HCT116 (cell line): ENCODE measurements around the gene ZBTB42.

ENCODE experiments used
- EZH2 ChIP-seq: fragments of 200-600 bp; sonication (generic); IDR thresholded peaks from 2 replicates; pipeline ENCODE4 v1.6.1; 2017; ENCODE audit warnings: antibody characterized with exemption, mixed run types
- POLR2A ChIP-seq: IDR thresholded peaks from 2 replicates; pipeline ENCODE4 v1.7.0; 2011; ENCODE audit warnings: borderline replicate concordance; ENCODE audit not compliant: insufficient read depth, insufficient read length; ENCODE audit errors: extremely low read depth
- SIN3A ChIP-seq: IDR thresholded peaks from 2 replicates; pipeline ENCODE4 v1.6.1; 2012; ENCODE audit warnings: low read depth
- SRF ChIP-seq: IDR thresholded peaks from 2 replicates; pipeline ENCODE4 v1.6.1; 2012; ENCODE audit warnings: low read depth
- TF ChIP-seq, protein P1 (sequence below), 3 experiments: fragments of 200-600 bp in 1 of 3; sonication (generic) in 1 of 3; IDR thresholded peaks in 2 of 3; conservative IDR thresholded peaks in 1 of 3; 2 replicates each; pipeline ENCODE4 v1.5.1; 2012 to 2017; ENCODE audit warnings: low read depth in 2 of 3, low read length in 2 of 3, antibody characterized with exemption in 1 of 3, borderline replicate concordance in 1 of 3, control low read depth in 1 of 3, mild to moderate bottlenecking in 1 of 3, mixed read lengths in 1 of 3, mixed run types in 1 of 3, moderate library complexity in 1 of 3; ENCODE audit not compliant: insufficient read depth in 1 of 3
- TF ChIP-seq, protein P2 (sequence below): IDR thresholded peaks from 2 replicates; pipeline ENCODE4 v1.6.1; 2012; ENCODE audit warnings: low read depth
- TF ChIP-seq, protein P3 (sequence below): IDR thresholded peaks from 2 replicates; pipeline ENCODE4 v1.6.1; 2012

DNA sequence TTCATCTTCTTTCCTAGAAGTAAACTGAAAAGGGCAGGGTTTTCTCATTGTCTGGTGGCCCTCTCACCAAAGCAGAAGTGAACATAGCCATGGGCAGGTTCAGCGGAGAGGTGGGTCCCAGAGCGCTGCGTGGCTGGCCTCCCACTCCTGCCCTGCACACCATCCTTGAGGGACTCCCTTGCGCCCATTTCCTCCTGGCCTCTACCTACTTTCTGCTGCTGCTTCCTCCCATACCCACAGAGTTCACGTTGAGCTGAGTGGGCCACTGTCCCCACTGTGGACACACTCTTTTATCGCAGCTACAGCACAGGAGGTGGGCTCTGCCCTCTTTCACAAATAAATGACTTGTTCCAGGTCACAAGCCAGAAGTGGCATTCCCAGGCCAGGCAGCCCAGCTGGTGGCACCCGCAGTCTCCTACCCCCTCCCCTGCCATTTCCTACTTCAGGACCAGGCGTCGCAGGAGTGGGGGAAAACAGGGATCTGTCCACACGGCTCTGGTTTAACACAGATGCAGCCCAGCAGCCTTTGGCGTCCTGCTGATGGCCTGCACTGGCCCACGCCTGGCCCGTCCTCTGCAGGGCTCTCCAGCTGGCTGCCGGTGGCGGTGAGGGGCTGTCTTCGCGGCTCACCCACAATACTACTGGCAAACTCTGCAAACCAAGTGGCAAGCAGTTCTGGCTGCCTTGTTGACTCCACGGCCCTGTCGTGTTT is 43.1 kb upstream of the ZBTB42 start:
- TF ChIP-seq POLR2A, result no peak
- TF ChIP-seq, protein P1, sequence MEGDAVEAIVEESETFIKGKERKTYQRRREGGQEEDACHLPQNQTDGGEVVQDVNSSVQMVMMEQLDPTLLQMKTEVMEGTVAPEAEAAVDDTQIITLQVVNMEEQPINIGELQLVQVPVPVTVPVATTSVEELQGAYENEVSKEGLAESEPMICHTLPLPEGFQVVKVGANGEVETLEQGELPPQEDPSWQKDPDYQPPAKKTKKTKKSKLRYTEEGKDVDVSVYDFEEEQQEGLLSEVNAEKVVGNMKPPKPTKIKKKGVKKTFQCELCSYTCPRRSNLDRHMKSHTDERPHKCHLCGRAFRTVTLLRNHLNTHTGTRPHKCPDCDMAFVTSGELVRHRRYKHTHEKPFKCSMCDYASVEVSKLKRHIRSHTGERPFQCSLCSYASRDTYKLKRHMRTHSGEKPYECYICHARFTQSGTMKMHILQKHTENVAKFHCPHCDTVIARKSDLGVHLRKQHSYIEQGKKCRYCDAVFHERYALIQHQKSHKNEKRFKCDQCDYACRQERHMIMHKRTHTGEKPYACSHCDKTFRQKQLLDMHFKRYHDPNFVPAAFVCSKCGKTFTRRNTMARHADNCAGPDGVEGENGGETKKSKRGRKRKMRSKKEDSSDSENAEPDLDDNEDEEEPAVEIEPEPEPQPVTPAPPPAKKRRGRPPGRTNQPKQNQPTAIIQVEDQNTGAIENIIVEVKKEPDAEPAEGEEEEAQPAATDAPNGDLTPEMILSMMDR (IDR thresholded peaks at IDR 0.05 in 2 of 3, conservative IDR thresholded peaks at IDR 0.05 in 1 of 3; ENCODE audit: borderline replicate concordance in 1 of 3, insufficient read depth in 1 of 3, low read depth in 2 of 3, low read length in 2 of 3), result no peak
- TF ChIP-seq, protein P2, sequence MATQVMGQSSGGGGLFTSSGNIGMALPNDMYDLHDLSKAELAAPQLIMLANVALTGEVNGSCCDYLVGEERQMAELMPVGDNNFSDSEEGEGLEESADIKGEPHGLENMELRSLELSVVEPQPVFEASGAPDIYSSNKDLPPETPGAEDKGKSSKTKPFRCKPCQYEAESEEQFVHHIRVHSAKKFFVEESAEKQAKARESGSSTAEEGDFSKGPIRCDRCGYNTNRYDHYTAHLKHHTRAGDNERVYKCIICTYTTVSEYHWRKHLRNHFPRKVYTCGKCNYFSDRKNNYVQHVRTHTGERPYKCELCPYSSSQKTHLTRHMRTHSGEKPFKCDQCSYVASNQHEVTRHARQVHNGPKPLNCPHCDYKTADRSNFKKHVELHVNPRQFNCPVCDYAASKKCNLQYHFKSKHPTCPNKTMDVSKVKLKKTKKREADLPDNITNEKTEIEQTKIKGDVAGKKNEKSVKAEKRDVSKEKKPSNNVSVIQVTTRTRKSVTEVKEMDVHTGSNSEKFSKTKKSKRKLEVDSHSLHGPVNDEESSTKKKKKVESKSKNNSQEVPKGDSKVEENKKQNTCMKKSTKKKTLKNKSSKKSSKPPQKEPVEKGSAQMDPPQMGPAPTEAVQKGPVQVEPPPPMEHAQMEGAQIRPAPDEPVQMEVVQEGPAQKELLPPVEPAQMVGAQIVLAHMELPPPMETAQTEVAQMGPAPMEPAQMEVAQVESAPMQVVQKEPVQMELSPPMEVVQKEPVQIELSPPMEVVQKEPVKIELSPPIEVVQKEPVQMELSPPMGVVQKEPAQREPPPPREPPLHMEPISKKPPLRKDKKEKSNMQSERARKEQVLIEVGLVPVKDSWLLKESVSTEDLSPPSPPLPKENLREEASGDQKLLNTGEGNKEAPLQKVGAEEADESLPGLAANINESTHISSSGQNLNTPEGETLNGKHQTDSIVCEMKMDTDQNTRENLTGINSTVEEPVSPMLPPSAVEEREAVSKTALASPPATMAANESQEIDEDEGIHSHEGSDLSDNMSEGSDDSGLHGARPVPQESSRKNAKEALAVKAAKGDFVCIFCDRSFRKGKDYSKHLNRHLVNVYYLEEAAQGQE, result no peak
- TF ChIP-seq SRF, result no peak
- no peak for TF ChIP-seq SIN3A
- TF ChIP-seq EZH2, result no peak
- TF ChIP-seq, protein P3, sequence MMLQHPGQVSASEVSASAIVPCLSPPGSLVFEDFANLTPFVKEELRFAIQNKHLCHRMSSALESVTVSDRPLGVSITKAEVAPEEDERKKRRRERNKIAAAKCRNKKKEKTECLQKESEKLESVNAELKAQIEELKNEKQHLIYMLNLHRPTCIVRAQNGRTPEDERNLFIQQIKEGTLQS, result no peak
